VCaP (cell line): ENCODE results near the gene TCTA.

Source experiments
- H3K27ac ChIP-seq: fragments of 450-650 bp; 2 replicates; pipeline ENCODE4 v1.5.1; 2017
- CTCF ChIP-seq: fragments of 450-650 bp; conservative IDR thresholded peaks from 2 replicates; pipeline ENCODE4 v1.5.1; 2017; ENCODE audit warnings: mild to moderate bottlenecking, moderate library complexity

TCTA gene

GRCh38 chr3:49411968-49412631 is at the start of gene TCTA, which contains the start of gene RHOA:
Gene TCTA (plus strand): TSS chr3:49412423. CDS start chr3:49412427, 4 bp downstream.
Gene RHOA (minus strand): TSS chr3:49411976. CDS start chr3:49375589, 36,387 bp downstream.
- TF ChIP-seq CTCF = no peak
- peak within 1 kb of the TSS; percentile 98 for H3K27ac ChIP-seq

DNA sequence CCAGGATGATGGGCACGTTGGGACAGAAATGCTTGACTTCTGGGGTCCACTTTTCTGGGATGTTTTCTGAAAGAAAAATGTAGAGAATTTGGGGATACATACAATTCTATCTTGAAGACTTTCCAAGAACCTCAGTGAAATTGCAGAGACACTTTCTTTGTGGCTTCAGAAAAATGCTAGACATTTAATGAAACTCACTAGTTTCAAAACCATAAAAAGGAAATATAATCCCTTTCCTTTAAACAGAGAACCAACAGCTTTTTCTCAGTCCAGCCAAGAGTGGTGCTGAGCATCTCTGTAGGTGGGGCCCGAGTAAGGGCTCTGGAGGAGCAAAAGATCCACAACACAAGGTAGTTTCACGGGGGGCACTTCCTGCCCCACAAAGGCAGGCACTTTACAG is 49.7 kb upstream of the TCTA start:
- no peak for TF ChIP-seq CTCF
- no peak overlapping the region for H3K27ac ChIP-seq

- no peak for TF ChIP-seq CTCF
- H3K27ac ChIP-seq = no peak overlapping the region
Observed at GRCh38 chr3:49370585-49371290, 41.5 kb upstream of the TCTA start.

GRCh38 chr3:49371946-49372345 is 40.3 kb upstream of the TCTA start:
- TF ChIP-seq CTCF = no peak
- no peak overlapping the region for H3K27ac ChIP-seq

DNA sequence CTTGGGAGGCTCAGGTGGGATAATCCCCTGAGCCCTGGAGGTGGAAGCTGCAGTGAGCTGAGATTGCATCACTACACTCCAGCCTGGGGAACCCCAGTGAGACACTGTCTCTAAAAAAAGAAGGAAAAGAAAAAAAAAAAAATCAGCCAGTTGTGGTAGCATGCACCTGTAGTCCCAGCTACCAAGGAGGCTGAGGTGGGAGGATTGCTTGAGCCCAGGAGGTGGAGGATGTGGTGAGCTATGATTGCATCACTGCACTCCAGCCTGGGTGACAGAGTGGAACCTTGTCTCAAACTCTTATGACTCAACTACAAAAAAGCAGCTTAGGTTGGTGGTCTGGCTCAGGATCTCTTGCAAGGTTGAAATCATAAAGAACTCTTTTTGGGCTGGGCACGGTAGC is 34.7 kb upstream of the TCTA start:
- no peak overlapping the region for H3K27ac ChIP-seq
- no peak for TF ChIP-seq CTCF

DNA sequence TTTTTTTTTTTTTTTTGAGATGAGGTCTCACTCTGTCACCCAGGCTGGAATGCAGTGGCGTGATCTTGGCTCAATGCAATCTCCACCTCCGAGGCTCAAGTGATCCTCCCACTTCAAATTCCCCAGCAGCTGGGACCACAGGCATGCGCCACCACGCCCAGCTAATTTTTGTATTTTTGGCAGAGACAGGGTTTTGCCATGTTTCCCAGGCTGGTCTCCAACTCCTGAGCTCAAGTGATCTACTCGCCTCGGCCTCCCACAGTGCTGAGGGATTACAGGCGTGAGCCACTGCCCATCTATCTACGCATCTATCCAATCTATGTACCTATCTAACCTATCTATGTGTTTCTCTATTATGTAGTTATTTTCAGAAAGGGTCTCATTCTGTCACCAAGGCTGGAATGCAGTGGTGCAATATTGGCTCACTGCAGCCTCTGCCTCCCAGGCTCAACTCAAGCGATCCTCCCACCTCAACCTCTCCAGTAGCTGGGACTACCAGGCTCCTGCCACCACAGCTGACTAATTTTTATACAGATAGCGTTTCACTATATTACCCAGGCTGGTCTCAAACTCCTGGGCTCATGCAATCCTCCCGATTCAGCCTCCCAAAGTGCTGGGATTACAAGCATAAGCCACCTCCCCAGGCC is 33.9 kb upstream of the TCTA start:
- TF ChIP-seq CTCF = no peak
- H3K27ac ChIP-seq = no peak overlapping the region

GRCh38 chr3:49383387-49383786 is 28.8 kb upstream of the TCTA start:
- no peak overlapping the region for H3K27ac ChIP-seq
- TF ChIP-seq CTCF = no peak
